AG10803 (cell line): Measurements from ENCODE around the gene NEDD4L.

Experiments
- DNase-seq: peaks from one replicate; pipeline ENCODE4 v3.0.0; 2010; ENCODE audit warnings: low read depth
- H3K4me3 ChIP-seq: 2 replicates; pipeline ENCODE4 v1.5.1; 2011; ENCODE audit warnings: mild to moderate bottlenecking, low read length, control low read depth
- TF ChIP-seq, protein P1 (sequence below): conservative IDR thresholded peaks from 2 replicates; pipeline ENCODE4 v1.5.1; 2011; ENCODE audit warnings: mild to moderate bottlenecking, low read length, control low read depth, inconsistent platforms

NEDD4L gene

GRCh38 chr18:58449464-58449863, 405.4 kb downstream of the NEDD4L start:
- no peak for DNase-seq
- H3K4me3 ChIP-seq = no peak overlapping the region
- TF ChIP-seq, protein P1, sequence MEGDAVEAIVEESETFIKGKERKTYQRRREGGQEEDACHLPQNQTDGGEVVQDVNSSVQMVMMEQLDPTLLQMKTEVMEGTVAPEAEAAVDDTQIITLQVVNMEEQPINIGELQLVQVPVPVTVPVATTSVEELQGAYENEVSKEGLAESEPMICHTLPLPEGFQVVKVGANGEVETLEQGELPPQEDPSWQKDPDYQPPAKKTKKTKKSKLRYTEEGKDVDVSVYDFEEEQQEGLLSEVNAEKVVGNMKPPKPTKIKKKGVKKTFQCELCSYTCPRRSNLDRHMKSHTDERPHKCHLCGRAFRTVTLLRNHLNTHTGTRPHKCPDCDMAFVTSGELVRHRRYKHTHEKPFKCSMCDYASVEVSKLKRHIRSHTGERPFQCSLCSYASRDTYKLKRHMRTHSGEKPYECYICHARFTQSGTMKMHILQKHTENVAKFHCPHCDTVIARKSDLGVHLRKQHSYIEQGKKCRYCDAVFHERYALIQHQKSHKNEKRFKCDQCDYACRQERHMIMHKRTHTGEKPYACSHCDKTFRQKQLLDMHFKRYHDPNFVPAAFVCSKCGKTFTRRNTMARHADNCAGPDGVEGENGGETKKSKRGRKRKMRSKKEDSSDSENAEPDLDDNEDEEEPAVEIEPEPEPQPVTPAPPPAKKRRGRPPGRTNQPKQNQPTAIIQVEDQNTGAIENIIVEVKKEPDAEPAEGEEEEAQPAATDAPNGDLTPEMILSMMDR = no peak
